Prostate gland (tissue), 2 donors: ENCODE results near the gene TXNRD2. TPM values are rescaled to one million over a fixed set of nuclear protein-coding genes. Genes with fewer than 3 reads are reported as not detected.

Experiments used
- DNase-seq: peaks from one replicate; pipeline ENCODE4 v3.0.0-alpha.2; 2019; ENCODE audit warnings: low spot score
- H3K27ac ChIP-seq, 2 donors: fragments of 200-600 bp; sonication (generic); 2 replicates each; pipeline ENCODE4 v1.5.1; 2017 to 2019
- H3K27me3 ChIP-seq: fragments of 200-600 bp; sonication (generic); replicated peaks from 2 replicates; pipeline ENCODE4 v1.5.1; 2019; ENCODE audit not compliant: insufficient read depth
- H3K36me3 ChIP-seq, 2 donors: fragments of 200-600 bp; sonication (generic); 1 replicate in 1 of 2; 2 replicates in 1 of 2; pipeline versions ENCODE4 v1.5.1 to v1.8.1; 2017 to 2019
- H3K4me1 ChIP-seq: fragments of 200-600 bp; sonication (generic); replicated peaks from 2 replicates; pipeline ENCODE4 v1.5.1; 2019
- H3K4me3 ChIP-seq, 2 donors: fragments of 200-600 bp; sonication (generic); 2 replicates each; pipeline ENCODE4 v1.5.1; 2017 to 2019
- H3K9me3 ChIP-seq: fragments of 200-600 bp; sonication (generic); 2 replicates; pipeline ENCODE4 v1.5.1; 2017
- POLR2A ChIP-seq: fragments of 450-650 bp; IDR thresholded peaks from one replicate; pipeline ENCODE4 v1.6.1; 2016; ENCODE audit warnings: antibody characterized with exemption, mild to moderate bottlenecking
- POLR2AphosphoS5 ChIP-seq: sonication (generic); formaldehyde crosslinking; IDR thresholded peaks from one replicate; pipeline ENCODE4 v1.6.1; 2017; ENCODE audit warnings: antibody characterized with exemption
- WGBS: methylation state at CpG from one replicate; pipeline ENCODE4 v1.1.5; 2018; 5-methylcytosine and 5-hydroxymethylcytosine counted together
- intact Hi-C: fragments of 100-400 bp; cut with DNase I; formaldehyde crosslinking; loops from one replicate; pipeline ENCODE4 v1.14.2; 2022
- total RNA-seq, 2 donors: library from RNA; depleted of rRNA; stranded (reverse); fragments of >200 nt; gene quantifications; one replicate each; pipeline ENCODE4 v1.1.0, GENCODE V29; 2016
- TF ChIP-seq, protein P1 (sequence below), 4 experiments: fragments of 200-600 bp in 2 of 4; fragments of 450-650 bp in 2 of 4; sonication (generic) in 2 of 4; IDR thresholded peaks; 1 replicate in 3 of 4; 2 replicates in 1 of 4; pipeline ENCODE4 v1.5.1; 2016 to 2019; ENCODE audit warnings: antibody characterized with exemption in 4 of 4, mild to moderate bottlenecking in 2 of 4, moderate library complexity in 2 of 4

TXNRD2 gene
- total RNA-seq, 2 donors from 2014 or later: 62.1 to 84.5 TPM

DNA sequence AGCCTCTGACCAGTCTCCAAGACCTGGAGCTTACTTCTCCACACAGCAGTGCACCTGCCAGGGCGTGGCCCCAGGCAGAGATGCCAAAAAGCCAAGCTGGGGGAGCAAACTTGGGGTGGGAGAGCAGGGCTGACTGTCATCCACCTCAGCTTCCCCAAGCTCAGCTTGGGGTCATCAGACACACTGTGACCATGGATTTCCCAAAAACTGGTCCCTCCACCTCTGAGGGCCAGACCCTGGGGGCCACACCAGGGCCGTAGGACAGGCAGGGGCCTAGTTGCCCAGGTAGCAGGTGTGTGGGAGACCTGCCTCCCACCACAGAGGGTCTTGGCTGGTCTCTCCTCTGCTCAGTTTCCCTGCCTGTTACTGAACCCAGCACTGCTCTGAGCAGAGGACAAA, 44.4 kb upstream of the TXNRD2 start:
- TF ChIP-seq POLR2A (no peak), POLR2AphosphoS5 (no peak)
- TF ChIP-seq, protein P1, sequence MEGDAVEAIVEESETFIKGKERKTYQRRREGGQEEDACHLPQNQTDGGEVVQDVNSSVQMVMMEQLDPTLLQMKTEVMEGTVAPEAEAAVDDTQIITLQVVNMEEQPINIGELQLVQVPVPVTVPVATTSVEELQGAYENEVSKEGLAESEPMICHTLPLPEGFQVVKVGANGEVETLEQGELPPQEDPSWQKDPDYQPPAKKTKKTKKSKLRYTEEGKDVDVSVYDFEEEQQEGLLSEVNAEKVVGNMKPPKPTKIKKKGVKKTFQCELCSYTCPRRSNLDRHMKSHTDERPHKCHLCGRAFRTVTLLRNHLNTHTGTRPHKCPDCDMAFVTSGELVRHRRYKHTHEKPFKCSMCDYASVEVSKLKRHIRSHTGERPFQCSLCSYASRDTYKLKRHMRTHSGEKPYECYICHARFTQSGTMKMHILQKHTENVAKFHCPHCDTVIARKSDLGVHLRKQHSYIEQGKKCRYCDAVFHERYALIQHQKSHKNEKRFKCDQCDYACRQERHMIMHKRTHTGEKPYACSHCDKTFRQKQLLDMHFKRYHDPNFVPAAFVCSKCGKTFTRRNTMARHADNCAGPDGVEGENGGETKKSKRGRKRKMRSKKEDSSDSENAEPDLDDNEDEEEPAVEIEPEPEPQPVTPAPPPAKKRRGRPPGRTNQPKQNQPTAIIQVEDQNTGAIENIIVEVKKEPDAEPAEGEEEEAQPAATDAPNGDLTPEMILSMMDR (IDR thresholded peaks at IDR 0.05): no peak
- intact Hi-C loops: no loop called here

DNA sequence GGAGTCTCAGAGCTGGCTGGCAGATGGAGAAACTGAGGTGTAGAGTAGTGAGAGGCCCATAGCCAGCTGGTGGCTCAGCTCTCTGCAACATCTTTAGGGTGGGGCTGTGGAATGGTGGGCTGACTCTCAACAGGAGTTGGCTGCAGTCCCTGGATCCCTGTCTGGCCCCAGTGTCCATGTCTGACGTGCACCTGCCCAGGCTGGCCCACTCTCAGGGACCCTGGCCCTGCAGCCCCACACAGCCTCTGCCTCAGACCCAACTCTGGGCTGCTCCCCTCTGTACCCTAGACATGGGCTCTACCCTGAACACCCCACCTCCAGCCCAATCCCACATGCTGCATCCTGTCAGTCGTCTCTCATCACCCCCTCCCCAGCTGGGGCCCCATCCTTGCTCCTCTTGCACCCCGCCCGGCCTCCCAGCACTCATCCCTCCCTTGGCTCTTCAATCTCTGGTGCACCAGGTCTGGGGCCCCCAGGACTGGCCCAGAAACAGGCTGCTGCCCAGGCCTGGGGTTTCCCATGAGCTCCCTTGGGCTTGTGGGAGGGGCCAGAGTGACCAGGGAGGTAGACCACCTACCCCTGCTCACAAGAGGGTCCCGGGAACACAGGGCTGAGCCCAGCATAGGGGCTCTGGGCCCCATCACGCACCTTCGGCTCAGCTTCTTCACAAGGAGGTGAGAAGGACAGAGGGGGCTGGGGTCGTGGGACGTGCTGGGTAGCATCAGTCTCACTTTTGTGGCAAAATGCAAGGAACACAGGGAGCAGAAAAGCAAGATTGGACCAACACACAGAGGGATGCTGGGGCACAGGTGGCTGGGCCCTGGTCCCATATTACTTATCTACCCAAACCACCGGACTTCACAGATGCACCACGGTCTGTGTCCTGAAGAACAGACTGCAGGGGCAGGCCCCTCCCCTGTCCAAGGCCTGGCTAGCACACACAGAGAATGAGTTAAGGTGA, 43.5 kb upstream of the TXNRD2 start:
- whole genome bisulfite sequencing: 79% methylated on average over 11 of the region's 11 CpGs
- H3K36me3 ChIP-seq: peaks cover 3 to 5% of the 10 kb centered on the region in 2 donors
- H3K9me3 ChIP-seq: no peaks in the 10 kb centered on the region
- H3K27ac ChIP-seq: no peak overlapping the region
- no peak for TF ChIP-seq POLR2A
- TF ChIP-seq POLR2AphosphoS5: no peak
- TF ChIP-seq, protein P1 (IDR thresholded peaks at IDR 0.05): no peak
- intact Hi-C loops: no loop called here
- no peak for DNase-seq
- no peak overlapping the region for H3K4me3 ChIP-seq
- no peaks in the 10 kb centered on the region for H3K27me3 ChIP-seq
- peaks cover 4% of the 10 kb centered on the region for H3K4me1 ChIP-seq

More for the DNA sequence above, 44.4 kb upstream of the TXNRD2 start:
- Histone ChIP-seq H3K4me3 (peak overlapping the region; percentile 53 to 72), H3K4me1 (peaks cover 4% of the 10 kb centered on the region), H3K27me3 (no peaks in the 10 kb centered on the region), H3K27ac (peak overlapping the region in 1 of 2 donors; percentile 79), H3K36me3 (peaks cover 2 to 5% of the 10 kb centered on the region in 2 donors), H3K9me3 (no peaks in the 10 kb centered on the region)
- 44% methylated on average over 2 of the region's 2 CpGs for WGBS
- DNase-seq: no peak

DNA sequence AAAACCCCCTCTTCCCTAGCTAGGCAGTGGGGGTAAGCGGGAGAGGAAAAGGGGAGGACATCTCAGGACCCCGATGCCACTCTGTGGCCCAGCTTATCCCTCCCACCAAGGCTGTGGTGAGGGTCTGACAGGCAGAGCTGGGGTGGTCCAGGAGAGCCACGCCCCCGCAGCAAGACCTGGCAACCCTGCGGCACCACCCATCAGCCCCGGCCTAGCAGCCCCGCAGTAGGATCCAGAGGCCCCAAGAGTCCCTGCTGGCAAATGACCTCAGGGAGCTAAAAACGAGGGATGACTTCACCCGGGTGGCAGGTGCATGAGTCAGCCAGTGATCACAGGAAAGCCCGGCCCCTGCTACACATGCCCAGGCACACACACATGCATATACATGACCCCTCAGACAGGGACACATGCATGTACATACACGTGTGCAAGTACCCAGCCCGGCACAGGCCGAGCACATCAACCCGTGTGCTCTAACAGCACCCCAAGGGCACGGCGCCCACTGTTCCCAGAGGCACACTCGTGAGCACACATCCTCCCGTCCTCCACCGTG, 42.7 kb upstream of the TXNRD2 start:
- no peak for TF ChIP-seq POLR2AphosphoS5
- TF ChIP-seq POLR2A: no peak
- TF ChIP-seq, protein P1 (IDR thresholded peaks at IDR 0.05): no peak
- Histone ChIP-seq H3K4me1 (peaks cover 4% of the 10 kb centered on the region), H3K4me3 (no peak overlapping the region), H3K27me3 (no peaks in the 10 kb centered on the region), H3K9me3 (no peaks in the 10 kb centered on the region), H3K36me3 (peaks cover 5 to 7% of the 10 kb centered on the region in 2 donors), H3K27ac (no peak overlapping the region)
- no peak for DNase-seq
- intact Hi-C loops: no loop called here
- WGBS: 64% methylated on average over 19 of the region's 19 CpGs

DNA sequence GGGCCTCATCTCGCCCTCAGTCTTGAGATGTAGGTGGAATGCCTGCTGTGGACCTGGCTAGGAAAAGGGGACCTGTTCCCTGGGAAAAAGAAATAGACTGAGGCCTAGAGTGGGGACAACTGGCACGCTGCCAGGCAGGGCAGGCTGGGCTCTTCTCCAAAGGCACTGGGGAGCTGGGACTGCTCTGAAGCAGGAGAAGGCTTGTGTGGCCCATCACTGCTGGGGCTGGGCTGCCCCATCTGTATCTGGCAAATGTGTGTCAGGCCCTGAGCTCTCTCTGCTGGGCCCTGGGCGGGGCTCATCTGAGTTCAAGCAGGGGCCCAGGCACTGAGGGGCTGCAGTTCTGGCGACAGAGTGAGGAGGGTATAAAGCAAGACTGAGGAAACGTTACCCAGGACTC, 42.1 kb upstream of the TXNRD2 start:
- peaks cover 5 to 7% of the 10 kb centered on the region in 2 donors for H3K36me3 ChIP-seq
- TF ChIP-seq POLR2A (no peak), POLR2AphosphoS5 (no peak)
- TF ChIP-seq, protein P1 (IDR thresholded peaks at IDR 0.05): no peak
- H3K27ac ChIP-seq: no peak overlapping the region
- H3K4me1 ChIP-seq: peaks cover 4% of the 10 kb centered on the region
- no peak for DNase-seq
- no peaks in the 10 kb centered on the region for H3K27me3 ChIP-seq
- no peaks in the 10 kb centered on the region for H3K9me3 ChIP-seq
- H3K4me3 ChIP-seq: no peak overlapping the region
- 79% methylated on average over 5 of the region's 5 CpGs for WGBS
- intact Hi-C loops: no loop called here
